SK-N-SH treated with all-trans-retinoic acid at 6 μM for 48 hours (cell line): ENCODE measurements around the gene PCDH9.

Experiments used
- ARNTL ChIP-seq: fragments of 450-650 bp; formaldehyde crosslinking; IDR thresholded peaks from 2 replicates; pipeline ENCODE4 v1.5.0; 2020; ENCODE audit warnings: low read depth, mild to moderate bottlenecking, moderate library complexity, borderline replicate concordance
- CREB5 ChIP-seq: fragments of 250-450 bp; sonication (Bioruptor Pico); IDR thresholded peaks from 2 replicates; pipeline ENCODE4 v1.5.1; 2020; ENCODE audit warnings: low read depth, mild to moderate bottlenecking, moderate library complexity
- ESRRG ChIP-seq: fragments of 250-450 bp; sonication (Bioruptor Pico); IDR thresholded peaks from 2 replicates; pipeline ENCODE4 v1.6.1; 2021; ENCODE audit warnings: mild to moderate bottlenecking
- GLIS3 ChIP-seq: fragments of 250-450 bp; sonication (Bioruptor Pico); IDR thresholded peaks from 2 replicates; pipeline ENCODE4 v1.5.0; 2020; ENCODE audit warnings: mild to moderate bottlenecking, moderate library complexity
- PATZ1 ChIP-seq: fragments of 250-450 bp; sonication (Bioruptor Pico); IDR thresholded peaks from 2 replicates; pipeline ENCODE4 v1.8.0; 2020; ENCODE audit warnings: mild to moderate bottlenecking, moderate library complexity, borderline replicate concordance
- POU6F1 ChIP-seq: fragments of 250-450 bp; sonication (Bioruptor Pico); IDR thresholded peaks from 2 replicates; pipeline ENCODE4 v1.8.0; 2021; ENCODE audit warnings: low read depth, mild to moderate bottlenecking, moderate library complexity, borderline replicate concordance
- SNAI2 ChIP-seq: fragments of 250-450 bp; sonication (Bioruptor Pico); IDR thresholded peaks from 2 replicates; pipeline ENCODE4 v1.5.0; 2020; ENCODE audit warnings: mild to moderate bottlenecking, moderate library complexity
- TCF4 ChIP-seq: fragments of 250-450 bp; sonication (Bioruptor Pico); IDR thresholded peaks from 2 replicates; pipeline ENCODE4 v1.8.0; 2021; ENCODE audit warnings: mild to moderate bottlenecking, moderate library complexity, borderline replicate concordance
- TSHZ2 ChIP-seq: fragments of 250-450 bp; sonication (Bioruptor Pico); IDR thresholded peaks from 2 replicates; pipeline ENCODE4 v1.5.0; 2020; ENCODE audit warnings: mild to moderate bottlenecking, moderate library complexity
- ZFP3 ChIP-seq: fragments of 250-450 bp; sonication (Bioruptor Pico); IDR thresholded peaks from 2 replicates; pipeline ENCODE4 v1.5.0; 2020; ENCODE audit warnings: mild to moderate bottlenecking, moderate library complexity
- ZFP30 ChIP-seq: fragments of 450-650 bp; formaldehyde crosslinking; IDR thresholded peaks from 2 replicates; pipeline ENCODE4 v1.5.0; 2022; ENCODE audit warnings: mild to moderate bottlenecking, moderate library complexity
- ZNF8 ChIP-seq: fragments of 450-650 bp; formaldehyde crosslinking; IDR thresholded peaks from 2 replicates; pipeline ENCODE4 v1.5.0; 2020; ENCODE audit warnings: mild to moderate bottlenecking, moderate library complexity

GRCh38 chr13:66264971-66265370 is 965.2 kb downstream of the PCDH9 start:
- no peak for TF ChIP-seq TSHZ2 (CRISPR knock-in tag)
- TF ChIP-seq GLIS3 (CRISPR knock-in tag): no peak
- TF ChIP-seq POU6F1 (CRISPR knock-in tag): no peak
- no peak for TF ChIP-seq ZNF8 (CRISPR knock-in tag)
- no peak for TF ChIP-seq CREB5
- TF ChIP-seq ZFP30 (CRISPR knock-in tag): no peak
- TF ChIP-seq PATZ1 (CRISPR knock-in tag): no peak
- TF ChIP-seq SNAI2 (CRISPR knock-in tag): no peak
- no peak for TF ChIP-seq ARNTL (CRISPR knock-in tag)
- TF ChIP-seq ESRRG (CRISPR knock-in tag): no peak
- TF ChIP-seq TCF4 (CRISPR knock-in tag): no peak
- TF ChIP-seq ZFP3 (CRISPR knock-in tag): no peak
